HCT116 (cell line): Measurements from ENCODE around the gene ANXA5. TPM values are rescaled to one million over a fixed set of nuclear protein-coding genes. Genes with fewer than 3 reads are reported as not detected.

ENCODE experiments used
- ATAC-seq: fragments of 200-7000 bp; cut with Tn5 transposase; 2 replicates; pipeline ENCODE4 v1.9.1; 2020; ENCODE audit warnings: mild to moderate bottlenecking, moderate library complexity
- BruUV-seq: library from RNA; stranded (reverse); fragments of 400-500 nt; replicated peaks from 2 replicates; lab custom pipeline; 2021; lab: Mats Ljungman, UMichigan
- CTCF ChIA-PET: fragments of 300-600 bp; sonication (Branson Sonifier 250); formaldehyde crosslinking; loops from one replicate; lab custom pipeline; 2021; ENCODE audit warnings: antibody characterized with exemption; lab: Charles Lee
- POLR2A ChIA-PET: fragments of 300-600, 350-600 bp; sonication (Branson Sonifier 250); formaldehyde crosslinking; loops from one replicate; lab custom pipeline; 2021; ENCODE audit warnings: antibody characterized with exemption; lab: Charles Lee
- RAD21 ChIA-PET, 2 experiments: fragments of 300-600 bp; sonication (Branson Sonifier 250); formaldehyde crosslinking; loops; one replicate each; lab custom pipeline; 2023; ENCODE audit warnings: low total read pairs in 2 of 2; ENCODE audit not compliant: uncharacterized antibody in 2 of 2, unreplicated experiment in 2 of 2, low non-redundant PET in 1 of 2; lab: Charles Lee
- DNase-seq: peaks from one replicate; pipeline ENCODE4 v3.0.0-alpha.2; 2010; ENCODE audit warnings: low read depth, low spot score
- H2AFZ ChIP-seq: fragments of 200-600 bp; shearing (Covaris generic), sonication (generic); 2 replicates; pipeline ENCODE4 v1.6.1; 2017; ENCODE audit warnings: low read depth, mixed run types, mixed read lengths, antibody characterized with exemption, low read length; ENCODE audit not compliant: poor library complexity, severe bottlenecking
- H3K27ac ChIP-seq: 2 replicates; pipeline ENCODE4 v1.5.1; 2012; ENCODE audit warnings: low read depth, low read length
- H3K27me3 ChIP-seq: fragments of 200-600 bp; sonication (generic); 2 replicates; pipeline ENCODE4 v1.6.1; 2016; ENCODE audit warnings: mixed run types, low read length, mixed read lengths; ENCODE audit not compliant: insufficient read depth
- H3K36me3 ChIP-seq, 2 experiments: fragments of 200-500 bp in 1 of 2; fragments of 200-600 bp in 1 of 2; sonication (Bioruptor generic) in 1 of 2; sonication (generic) in 1 of 2; 2 replicates each; pipeline versions ENCODE4 v1.5.1 to v1.6.1; 2014 to 2016; ENCODE audit warnings: low read length in 2 of 2, inconsistent platforms in 1 of 2, mixed read lengths in 1 of 2, mixed run types in 1 of 2; ENCODE audit not compliant: insufficient read depth in 2 of 2, control insufficient read depth in 1 of 2
- H3K4me1 ChIP-seq, 2 experiments: fragments of 200-600 bp in 1 of 2; sonication (generic) in 1 of 2; 2 replicates each; pipeline versions ENCODE4 v1.5.1 to v1.6.1; 2012 to 2017; ENCODE audit warnings: low read length in 2 of 2, inconsistent platforms in 1 of 2, mild to moderate bottlenecking in 1 of 2, mixed read lengths in 1 of 2, mixed run types in 1 of 2, moderate library complexity in 1 of 2; ENCODE audit not compliant: insufficient read depth in 2 of 2, control insufficient read depth in 1 of 2
- H3K4me2 ChIP-seq: fragments of 200-600 bp; sonication (generic); 2 replicates; pipeline ENCODE4 v1.6.1; 2017; ENCODE audit warnings: mixed run types, low read length, mixed read lengths
- H3K4me3 ChIP-seq, 2 experiments: fragments of 200-600 bp in 1 of 2; sonication (generic) in 1 of 2; replicated peaks in 1 of 2; 2 replicates each; pipeline ENCODE4 v1.5.1; 2011 to 2016; ENCODE audit warnings: low read length in 2 of 2, control low read depth in 1 of 2, low read depth in 1 of 2, mild to moderate bottlenecking in 1 of 2, mixed read lengths in 1 of 2, mixed run types in 1 of 2
- H3K79me2 ChIP-seq: fragments of 200-600 bp; sonication (generic); 2 replicates; pipeline ENCODE4 v1.6.1; 2017; ENCODE audit warnings: mild to moderate bottlenecking, mixed run types, low read length, moderate library complexity, mixed read lengths; ENCODE audit not compliant: insufficient read depth
- H3K9ac ChIP-seq: fragments of 200-600 bp; sonication (generic); 2 replicates; pipeline ENCODE4 v1.6.1; 2016; ENCODE audit warnings: low read length, mixed read lengths
- H3K9me2 ChIP-seq: fragments of 200-600 bp; sonication (generic), shearing (Covaris generic); 2 replicates; pipeline ENCODE4 v1.6.1; 2017; ENCODE audit warnings: mixed run types, mild to moderate bottlenecking, moderate library complexity; ENCODE audit not compliant: insufficient read depth
- H3K9me3 ChIP-seq, 2 experiments: fragments of 200-500 bp in 1 of 2; fragments of 200-600 bp in 1 of 2; sonication (Bioruptor generic) in 1 of 2; sonication (generic) in 1 of 2; 2 replicates each; pipeline ENCODE4 v1.6.1; 2014 to 2017; ENCODE audit warnings: low read length in 2 of 2, mixed read lengths in 2 of 2, inconsistent platforms in 1 of 2, low read depth in 1 of 2, mild to moderate bottlenecking in 1 of 2, mixed run types in 1 of 2, moderate library complexity in 1 of 2; ENCODE audit not compliant: control insufficient read depth in 1 of 2, insufficient read depth in 1 of 2
- H4K20me1 ChIP-seq: fragments of 200-600 bp; sonication (generic), shearing (Covaris generic); 2 replicates; pipeline ENCODE4 v1.6.1; 2017; ENCODE audit warnings: mixed run types, mild to moderate bottlenecking, moderate library complexity; ENCODE audit not compliant: insufficient read depth
- CBX3 ChIP-seq: IDR thresholded peaks from 2 replicates; pipeline ENCODE4 v1.6.1; 2012; ENCODE audit warnings: low read depth
- JUND ChIP-seq: IDR thresholded peaks from 2 replicates; pipeline ENCODE4 v1.6.1; 2012
- POLR2A ChIP-seq: IDR thresholded peaks from 2 replicates; pipeline ENCODE4 v1.7.0; 2011; ENCODE audit warnings: borderline replicate concordance; ENCODE audit not compliant: insufficient read depth, insufficient read length; ENCODE audit errors: extremely low read depth
- SIN3A ChIP-seq: IDR thresholded peaks from 2 replicates; pipeline ENCODE4 v1.6.1; 2012; ENCODE audit warnings: low read depth
- SP1 ChIP-seq: IDR thresholded peaks from 2 replicates; pipeline ENCODE4 v1.6.1; 2012; ENCODE audit warnings: low read depth
- YY1 ChIP-seq: IDR thresholded peaks from 2 replicates; pipeline ENCODE4 v1.6.1; 2011; ENCODE audit warnings: low read length, low read depth, moderate library complexity, mild to moderate bottlenecking; ENCODE audit not compliant: insufficient replicate concordance; ENCODE audit errors: extremely low read depth
- intact Hi-C: fragments of 100-400 bp; cut with micrococcal nuclease; formaldehyde crosslinking; loops from 2 replicates; pipeline ENCODE4 v1.10.0; 2022
- total RNA-seq: library from RNA; stranded (reverse); gene quantifications from one replicate; pipeline ENCODE4 v1.2.1, GENCODE V29; 2021; ENCODE audit not compliant: unreplicated experiment
- TF ChIP-seq, protein P1 (sequence below): IDR thresholded peaks from 2 replicates; pipeline ENCODE4 v1.6.1; 2012
- TF ChIP-seq, protein P2 (sequence below): IDR thresholded peaks from 2 replicates; pipeline ENCODE4 v1.6.1; 2011; ENCODE audit warnings: mild to moderate bottlenecking, low read length, moderate library complexity; ENCODE audit not compliant: insufficient replicate concordance; ENCODE audit errors: extremely low read depth
- TF ChIP-seq, protein P3 (sequence below): IDR thresholded peaks from 2 replicates; pipeline ENCODE4 v1.6.1; 2012
- TF ChIP-seq, protein P4 (sequence below), 3 experiments: fragments of 200-600 bp in 1 of 3; sonication (generic) in 1 of 3; IDR thresholded peaks in 2 of 3; conservative IDR thresholded peaks in 1 of 3; 2 replicates each; pipeline ENCODE4 v1.5.1; 2012 to 2017; ENCODE audit warnings: low read depth in 2 of 3, low read length in 2 of 3, antibody characterized with exemption in 1 of 3, borderline replicate concordance in 1 of 3, control low read depth in 1 of 3, mild to moderate bottlenecking in 1 of 3, mixed read lengths in 1 of 3, mixed run types in 1 of 3, moderate library complexity in 1 of 3; ENCODE audit not compliant: insufficient read depth in 1 of 3

ANXA5 gene
- total RNA-seq, 1 experiment from 2014 or later, result 186 TPM

DNA sequence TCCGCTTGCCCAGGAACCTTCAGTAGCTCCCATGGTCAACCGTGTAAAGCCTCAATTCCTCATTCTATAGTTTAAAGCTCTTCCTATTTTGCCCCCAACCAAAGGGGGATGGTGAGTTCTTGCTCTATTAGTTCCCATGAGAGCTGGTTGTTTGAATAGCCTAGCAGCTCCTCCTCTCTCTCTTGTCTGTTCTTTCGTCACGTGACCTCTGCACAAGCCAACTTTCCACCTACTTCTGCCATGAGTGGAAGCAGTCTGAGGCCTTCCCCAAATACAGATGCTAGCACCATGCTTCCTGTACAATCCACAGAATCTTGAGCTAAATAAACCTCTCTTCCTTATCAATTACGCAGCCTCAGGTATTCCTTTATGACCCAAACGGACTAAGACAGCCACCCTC is 42.8 kb downstream of the ANXA5 start:
- intact Hi-C loops, result loop anchor here (10.0 kb wide), 2 partner anchors 379 to 1499 kb away; no protein-coding TSS in a partner anchor
- H3K79me2 ChIP-seq, result no peaks in the 10 kb centered on the region
- DNase-seq, result no peak
- ChIA-PET CTCF (no interaction called here), RAD21 (no interaction called here), POLR2A (no interaction called here)
- TF ChIP-seq, protein P1, sequence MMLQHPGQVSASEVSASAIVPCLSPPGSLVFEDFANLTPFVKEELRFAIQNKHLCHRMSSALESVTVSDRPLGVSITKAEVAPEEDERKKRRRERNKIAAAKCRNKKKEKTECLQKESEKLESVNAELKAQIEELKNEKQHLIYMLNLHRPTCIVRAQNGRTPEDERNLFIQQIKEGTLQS, result no peak
- no peak for TF ChIP-seq YY1
- TF ChIP-seq, protein P2, sequence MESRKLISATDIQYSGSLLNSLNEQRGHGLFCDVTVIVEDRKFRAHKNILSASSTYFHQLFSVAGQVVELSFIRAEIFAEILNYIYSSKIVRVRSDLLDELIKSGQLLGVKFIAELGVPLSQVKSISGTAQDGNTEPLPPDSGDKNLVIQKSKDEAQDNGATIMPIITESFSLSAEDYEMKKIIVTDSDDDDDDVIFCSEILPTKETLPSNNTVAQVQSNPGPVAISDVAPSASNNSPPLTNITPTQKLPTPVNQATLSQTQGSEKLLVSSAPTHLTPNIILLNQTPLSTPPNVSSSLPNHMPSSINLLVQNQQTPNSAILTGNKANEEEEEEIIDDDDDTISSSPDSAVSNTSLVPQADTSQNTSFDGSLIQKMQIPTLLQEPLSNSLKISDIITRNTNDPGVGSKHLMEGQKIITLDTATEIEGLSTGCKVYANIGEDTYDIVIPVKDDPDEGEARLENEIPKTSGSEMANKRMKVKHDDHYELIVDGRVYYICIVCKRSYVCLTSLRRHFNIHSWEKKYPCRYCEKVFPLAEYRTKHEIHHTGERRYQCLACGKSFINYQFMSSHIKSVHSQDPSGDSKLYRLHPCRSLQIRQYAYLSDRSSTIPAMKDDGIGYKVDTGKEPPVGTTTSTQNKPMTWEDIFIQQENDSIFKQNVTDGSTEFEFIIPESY, result no peak
- TF ChIP-seq, protein P3, sequence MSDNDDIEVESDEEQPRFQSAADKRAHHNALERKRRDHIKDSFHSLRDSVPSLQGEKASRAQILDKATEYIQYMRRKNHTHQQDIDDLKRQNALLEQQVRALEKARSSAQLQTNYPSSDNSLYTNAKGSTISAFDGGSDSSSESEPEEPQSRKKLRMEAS, result no peak
- TF ChIP-seq, protein P4, sequence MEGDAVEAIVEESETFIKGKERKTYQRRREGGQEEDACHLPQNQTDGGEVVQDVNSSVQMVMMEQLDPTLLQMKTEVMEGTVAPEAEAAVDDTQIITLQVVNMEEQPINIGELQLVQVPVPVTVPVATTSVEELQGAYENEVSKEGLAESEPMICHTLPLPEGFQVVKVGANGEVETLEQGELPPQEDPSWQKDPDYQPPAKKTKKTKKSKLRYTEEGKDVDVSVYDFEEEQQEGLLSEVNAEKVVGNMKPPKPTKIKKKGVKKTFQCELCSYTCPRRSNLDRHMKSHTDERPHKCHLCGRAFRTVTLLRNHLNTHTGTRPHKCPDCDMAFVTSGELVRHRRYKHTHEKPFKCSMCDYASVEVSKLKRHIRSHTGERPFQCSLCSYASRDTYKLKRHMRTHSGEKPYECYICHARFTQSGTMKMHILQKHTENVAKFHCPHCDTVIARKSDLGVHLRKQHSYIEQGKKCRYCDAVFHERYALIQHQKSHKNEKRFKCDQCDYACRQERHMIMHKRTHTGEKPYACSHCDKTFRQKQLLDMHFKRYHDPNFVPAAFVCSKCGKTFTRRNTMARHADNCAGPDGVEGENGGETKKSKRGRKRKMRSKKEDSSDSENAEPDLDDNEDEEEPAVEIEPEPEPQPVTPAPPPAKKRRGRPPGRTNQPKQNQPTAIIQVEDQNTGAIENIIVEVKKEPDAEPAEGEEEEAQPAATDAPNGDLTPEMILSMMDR (IDR thresholded peaks at IDR 0.05 in 2 of 3, conservative IDR thresholded peaks at IDR 0.05 in 1 of 3; ENCODE audit: borderline replicate concordance in 1 of 3, insufficient read depth in 1 of 3, low read depth in 2 of 3, low read length in 2 of 3), result no peak
- no peak for TF ChIP-seq SIN3A
- TF ChIP-seq SP1, result no peak
- TF ChIP-seq CBX3, result no peak
- no peak for TF ChIP-seq POLR2A
- TF ChIP-seq JUND, result no peak
- H3K9me3 ChIP-seq, result no peaks in the 10 kb centered on the region
- H3K27ac ChIP-seq, result no peak overlapping the region
- no TSS peak for BruUV-seq
- no peak overlapping the region for H2AFZ ChIP-seq
- no peak for ATAC-seq
- H3K27me3 ChIP-seq, result no peaks in the 10 kb centered on the region
- no peak overlapping the region for H3K4me3 ChIP-seq
- no peaks in the 10 kb centered on the region for H3K9me2 ChIP-seq
- no peak overlapping the region for H3K4me2 ChIP-seq
- H3K4me1 ChIP-seq, result no peaks in the 10 kb centered on the region
- no peaks in the 10 kb centered on the region for H4K20me1 ChIP-seq
- H3K36me3 ChIP-seq, result no peaks in the 10 kb centered on the region
- no peak overlapping the region for H3K9ac ChIP-seq
